ENCODE data around the gene MARCHF11.

The MARCHF11 gene

GRCh38 chr5:16066320-16066719 is 113.3 kb downstream of the MARCHF11 start:
- in situ Hi-C loops (cut with MboI; ENCODE audit: low pct_unique_long_range_greater_than_20kb, low sequenced_read_pairs), result no loop called here

GRCh38 chr5:16065831-16066230 is 113.8 kb downstream of the MARCHF11 start:
- no peak for DNase-seq
- in situ Hi-C loops (cut with MboI; ENCODE audit: low pct_unique_long_range_greater_than_20kb, low sequenced_read_pairs), result no loop called here

More at GRCh38 chr5:16066320-16066719, 113.3 kb downstream of the MARCHF11 start:
- DNase-seq, result no peak

GRCh38 chr5:16064135-16064893 is 115.3 kb downstream of the MARCHF11 start:
- no peak for DNase-seq

GRCh38 chr5:16061163-16061562 is 118.4 kb downstream of the MARCHF11 start:
- no peak for DNase-seq
- in situ Hi-C loops (cut with MboI; ENCODE audit: low pct_unique_long_range_greater_than_20kb, low sequenced_read_pairs), result no loop called here

More at GRCh38 chr5:16064135-16064893, 115.3 kb downstream of the MARCHF11 start:
- in situ Hi-C loops (cut with MboI; ENCODE audit: low pct_unique_long_range_greater_than_20kb, low sequenced_read_pairs), result no loop called here

GRCh38 chr5:16057277-16057676 is 122.3 kb downstream of the MARCHF11 start:
- no peak for DNase-seq
- in situ Hi-C loops (cut with MboI; ENCODE audit: low pct_unique_long_range_greater_than_20kb, low sequenced_read_pairs), result no loop called here

GRCh38 chr5:16051246-16051755 is 128.3 kb downstream of the MARCHF11 start:
- no peak for DNase-seq
- in situ Hi-C loops (cut with MboI; ENCODE audit: low pct_unique_long_range_greater_than_20kb, low sequenced_read_pairs), result no loop called here

GRCh38 chr5:16050414-16050813 is 129.2 kb downstream of the MARCHF11 start:
- no peak for DNase-seq
- in situ Hi-C loops (cut with MboI; ENCODE audit: low pct_unique_long_range_greater_than_20kb, low sequenced_read_pairs), result no loop called here

- in situ Hi-C loops (cut with MboI; ENCODE audit: low pct_unique_long_range_greater_than_20kb, low sequenced_read_pairs), result no loop called here
- DNase-seq, result no peak
Measured at GRCh38 chr5:16049761-16050160, 129.8 kb downstream of the MARCHF11 start.

- no peak for DNase-seq
- in situ Hi-C loops (cut with MboI; ENCODE audit: low pct_unique_long_range_greater_than_20kb, low sequenced_read_pairs), result no loop called here
Measured at GRCh38 chr5:16048132-16048531, 131.5 kb downstream of the MARCHF11 start.

GRCh38 chr5:16043349-16043965 is 136.1 kb downstream of the MARCHF11 start:
- DNase-seq, result no peak

GRCh38 chr5:16037121-16037845 is 142.3 kb downstream of the MARCHF11 start:
- no peak for DNase-seq
- in situ Hi-C loops (cut with MboI; ENCODE audit: low pct_unique_long_range_greater_than_20kb, low sequenced_read_pairs), result no loop called here

More at GRCh38 chr5:16043349-16043965, 136.1 kb downstream of the MARCHF11 start:
- in situ Hi-C loops (cut with MboI; ENCODE audit: low pct_unique_long_range_greater_than_20kb, low sequenced_read_pairs), result no loop called here

GRCh38 chr5:16034319-16035001 is 145.1 kb downstream of the MARCHF11 start:
- in situ Hi-C loops (cut with MboI; ENCODE audit: low pct_unique_long_range_greater_than_20kb, low sequenced_read_pairs), result no loop called here
- no peak for DNase-seq

GRCh38 chr5:16033187-16033925 is 146.2 kb downstream of the MARCHF11 start:
- in situ Hi-C loops (cut with MboI; ENCODE audit: low pct_unique_long_range_greater_than_20kb, low sequenced_read_pairs), result no loop called here
- no peak for DNase-seq

GRCh38 chr5:16028708-16029107 is 150.9 kb downstream of the MARCHF11 start:
- in situ Hi-C loops (cut with MboI; ENCODE audit: low pct_unique_long_range_greater_than_20kb, low sequenced_read_pairs), result no loop called here
- no peak for DNase-seq

GRCh38 chr5:16025681-16026080 is 153.9 kb downstream of the MARCHF11 start:
- in situ Hi-C loops (cut with MboI; ENCODE audit: low pct_unique_long_range_greater_than_20kb, low sequenced_read_pairs), result no loop called here
- no peak for DNase-seq

- in situ Hi-C loops (cut with MboI; ENCODE audit: low pct_unique_long_range_greater_than_20kb, low sequenced_read_pairs), result no loop called here
- no peak for DNase-seq
Measured at GRCh38 chr5:16018970-16019369, 160.6 kb downstream of the MARCHF11 start.

- in situ Hi-C loops (cut with MboI; ENCODE audit: low pct_unique_long_range_greater_than_20kb, low sequenced_read_pairs), result no loop called here
- no peak for DNase-seq
Measured at GRCh38 chr5:16017720-16018119, 161.9 kb downstream of the MARCHF11 start.

Data from KBM-7 (cell line).